GM12872 (cell line): ENCODE results near the gene DFFB.

Experiments used
- TF ChIP-seq, protein P1 (sequence below): IDR thresholded peaks from 3 replicates; pipeline ENCODE4 v1.5.1; 2011; ENCODE audit warnings: low read depth, mild to moderate bottlenecking, low read length, moderate library complexity; ENCODE audit not compliant: insufficient read depth

The DFFB gene

DNA sequence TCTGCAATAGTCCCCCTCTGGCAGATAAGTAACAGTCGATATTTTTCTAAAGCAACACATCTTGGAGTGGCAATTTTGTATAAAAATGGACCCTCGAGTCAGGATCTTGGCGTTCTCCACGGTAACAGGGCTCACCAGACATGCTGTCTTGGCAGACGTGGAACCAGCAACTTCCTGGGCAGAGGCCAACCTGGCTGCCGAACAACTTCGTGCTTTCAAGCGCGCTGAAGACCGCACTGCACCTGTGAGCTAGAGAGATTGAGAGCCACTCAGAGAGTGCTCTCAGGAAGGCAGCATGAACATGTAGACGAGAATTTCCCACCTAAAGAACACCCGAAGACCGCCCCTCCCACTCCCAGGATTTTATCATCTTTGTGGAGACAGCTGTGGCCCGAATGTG, 35.5 kb downstream of the DFFB start:
- TF ChIP-seq, protein P1, sequence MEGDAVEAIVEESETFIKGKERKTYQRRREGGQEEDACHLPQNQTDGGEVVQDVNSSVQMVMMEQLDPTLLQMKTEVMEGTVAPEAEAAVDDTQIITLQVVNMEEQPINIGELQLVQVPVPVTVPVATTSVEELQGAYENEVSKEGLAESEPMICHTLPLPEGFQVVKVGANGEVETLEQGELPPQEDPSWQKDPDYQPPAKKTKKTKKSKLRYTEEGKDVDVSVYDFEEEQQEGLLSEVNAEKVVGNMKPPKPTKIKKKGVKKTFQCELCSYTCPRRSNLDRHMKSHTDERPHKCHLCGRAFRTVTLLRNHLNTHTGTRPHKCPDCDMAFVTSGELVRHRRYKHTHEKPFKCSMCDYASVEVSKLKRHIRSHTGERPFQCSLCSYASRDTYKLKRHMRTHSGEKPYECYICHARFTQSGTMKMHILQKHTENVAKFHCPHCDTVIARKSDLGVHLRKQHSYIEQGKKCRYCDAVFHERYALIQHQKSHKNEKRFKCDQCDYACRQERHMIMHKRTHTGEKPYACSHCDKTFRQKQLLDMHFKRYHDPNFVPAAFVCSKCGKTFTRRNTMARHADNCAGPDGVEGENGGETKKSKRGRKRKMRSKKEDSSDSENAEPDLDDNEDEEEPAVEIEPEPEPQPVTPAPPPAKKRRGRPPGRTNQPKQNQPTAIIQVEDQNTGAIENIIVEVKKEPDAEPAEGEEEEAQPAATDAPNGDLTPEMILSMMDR, result no peak

DNA sequence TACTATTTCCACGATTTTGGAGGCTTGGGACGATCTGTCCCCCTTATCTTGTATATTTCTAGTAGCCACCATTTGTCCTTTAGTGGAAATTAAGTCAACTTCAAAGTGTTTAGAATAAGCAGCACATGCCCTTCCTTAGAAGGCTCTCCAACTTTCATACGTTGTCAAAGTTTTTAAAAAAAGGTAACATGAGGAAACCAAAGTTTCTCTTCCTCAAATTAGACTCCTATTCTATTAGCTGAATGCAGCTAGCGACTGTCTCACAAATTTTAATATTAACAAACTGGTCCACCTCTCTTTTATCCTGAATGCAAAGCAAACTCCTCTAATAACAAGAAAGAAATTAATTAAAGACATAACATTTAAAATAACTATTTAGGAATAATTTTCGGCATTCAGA, 35.9 kb downstream of the DFFB start:
- TF ChIP-seq, protein P1, result no peak

DNA sequence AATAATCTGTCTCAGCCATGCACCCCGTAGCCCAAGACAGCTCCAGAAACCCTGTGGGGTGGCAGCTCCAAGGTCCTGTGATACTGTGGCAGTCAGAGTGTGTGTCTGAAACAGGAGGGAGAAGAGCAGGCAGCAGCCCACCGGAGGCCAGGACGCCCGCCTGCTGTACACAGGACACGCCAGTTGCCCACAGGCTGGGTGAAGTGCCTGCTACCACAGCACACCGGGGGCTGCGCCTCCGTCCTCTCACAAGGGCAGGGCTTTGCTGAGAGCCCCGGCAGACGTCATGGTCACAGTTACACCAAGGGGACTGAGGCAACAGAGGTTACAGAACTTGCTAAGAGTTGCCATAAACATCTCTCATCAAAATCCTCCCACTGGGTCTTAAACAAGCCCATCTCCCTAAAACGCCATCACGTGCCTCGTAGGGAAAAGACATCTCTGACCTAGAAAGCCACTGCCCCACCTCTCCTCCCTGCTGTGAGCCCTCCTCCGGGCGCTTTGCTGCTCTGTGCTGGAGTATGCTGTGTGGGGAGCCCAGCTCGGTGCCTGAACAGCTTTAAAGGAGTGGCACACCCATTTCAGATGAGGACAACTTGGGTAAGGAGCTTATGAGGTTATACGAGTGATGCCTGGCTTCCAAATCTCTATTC, 37.5 kb downstream of the DFFB start:
- TF ChIP-seq, protein P1, result no peak

DNA sequence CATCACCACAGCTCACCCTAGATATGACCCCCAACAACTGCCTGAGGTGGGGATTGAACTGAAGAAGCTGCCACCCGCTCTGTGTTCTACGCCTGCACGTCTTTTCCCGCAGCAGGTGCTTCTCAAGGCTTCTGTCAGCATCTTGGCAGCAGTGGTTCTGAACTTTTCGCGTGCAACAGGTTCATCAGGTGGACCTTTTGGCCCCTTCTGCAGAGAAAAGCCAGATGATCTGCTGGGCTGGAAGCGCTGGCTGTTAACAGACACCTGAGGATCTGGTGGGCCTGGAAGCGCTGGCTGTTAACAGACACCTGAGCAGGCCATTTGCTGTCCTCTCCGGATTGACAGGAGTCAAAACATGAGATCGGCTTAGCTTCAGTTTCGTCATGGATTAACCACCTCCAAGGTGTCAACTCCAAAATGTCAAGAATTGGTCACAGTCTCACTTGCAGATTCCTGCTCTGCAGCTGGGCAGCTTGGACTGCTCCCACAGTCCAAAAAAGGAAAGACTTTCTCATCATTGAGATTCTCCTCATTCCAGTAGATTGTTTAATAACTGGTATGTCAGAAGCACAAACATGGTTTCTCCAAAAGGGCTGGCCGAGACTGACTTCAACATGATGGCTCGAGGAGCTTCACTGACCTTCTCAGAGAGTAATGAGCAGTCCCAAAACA, 38.1 kb downstream of the DFFB start:
- TF ChIP-seq, protein P1, result no peak

DNA sequence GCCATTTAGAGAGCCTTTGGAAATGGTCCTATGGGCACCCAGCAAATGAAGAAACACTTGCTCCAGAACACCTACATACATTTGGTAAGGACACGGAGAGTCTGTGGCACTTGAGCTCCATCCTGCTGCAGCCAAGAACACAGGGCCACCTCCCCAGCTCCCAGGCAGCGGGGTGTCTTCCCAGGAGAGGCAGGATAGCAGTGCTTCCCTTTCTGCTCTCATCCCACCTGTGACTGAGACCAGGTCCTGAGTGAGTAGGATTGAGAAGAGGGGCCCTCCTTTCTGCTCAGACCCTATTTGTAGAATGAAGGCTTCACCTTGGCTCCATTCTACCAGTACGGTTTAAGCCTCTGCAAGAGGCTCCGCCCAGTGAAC, 38.7 kb downstream of the DFFB start:
- TF ChIP-seq, protein P1, result no peak

DNA sequence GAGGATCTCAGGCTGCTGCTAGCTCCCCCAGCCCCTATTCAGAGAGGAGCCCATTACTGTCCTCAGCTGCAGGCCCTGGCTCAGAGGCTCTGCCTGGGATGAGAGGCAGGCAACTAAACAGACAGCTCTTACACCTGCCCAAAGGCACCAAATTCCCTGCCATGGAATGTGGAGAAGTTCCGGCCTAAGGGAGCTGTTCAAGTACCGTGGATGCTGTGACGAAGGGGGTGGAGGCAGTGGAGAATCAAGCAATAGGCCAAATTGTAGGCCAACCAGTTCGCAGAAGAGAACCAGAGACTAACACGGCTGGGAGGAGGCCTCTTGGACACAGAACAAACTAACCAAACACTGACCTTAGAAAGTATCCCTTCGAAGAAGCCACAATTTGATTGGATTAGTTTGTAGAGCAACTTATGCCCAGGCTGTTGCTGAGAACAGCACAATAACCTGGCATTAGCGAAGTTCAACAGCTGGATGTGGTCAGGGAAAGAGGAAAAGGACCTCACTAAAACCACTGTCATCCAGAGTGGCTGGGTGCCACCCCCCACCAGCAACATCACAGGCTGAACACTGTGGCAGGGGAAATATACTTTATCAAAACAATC, 39.2 kb downstream of the DFFB start:
- TF ChIP-seq, protein P1, result no peak

DNA sequence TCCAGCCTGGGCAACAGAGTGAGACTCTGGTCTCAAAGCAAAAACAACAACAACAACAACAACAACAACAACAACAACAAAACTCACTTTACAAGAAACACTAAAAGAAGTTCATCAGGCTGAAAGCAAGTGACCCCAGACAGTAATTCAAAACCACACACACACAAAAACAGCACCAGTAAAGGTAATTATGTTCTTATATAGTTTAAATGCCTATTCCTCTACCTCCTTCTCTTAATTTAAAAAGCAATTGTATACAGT, 41.1 kb downstream of the DFFB start:
- TF ChIP-seq, protein P1, result no peak
